Tibial nerve (tissue), 3 donors: Measurements from ENCODE around the gene HOXB2.

Source experiments
- EP300 ChIP-seq, 2 donors: sonication (generic); formaldehyde crosslinking; IDR thresholded peaks; one replicate each; pipeline ENCODE4 v1.6.1; 2017; ENCODE audit warnings: antibody characterized with exemption in 2 of 2, mild to moderate bottlenecking in 1 of 2
- POLR2A ChIP-seq, 2 donors: fragments of 450-650 bp; IDR thresholded peaks; one replicate each; pipeline ENCODE4 v1.6.1; 2017; ENCODE audit warnings: antibody characterized with exemption in 2 of 2, mild to moderate bottlenecking in 2 of 2, moderate library complexity in 2 of 2

GRCh38 chr17:48520631-48521079 is 24.3 kb downstream of the HOXB2 start:
- TF ChIP-seq EP300 (IDR thresholded peaks at IDR 0.05) (no peak), POLR2A (IDR thresholded peaks at IDR 0.05) (no peak)
